ENCODE measurements around the gene PNPLA7.
A peak's percentile ranks its signal among the peaks of the same experiment; 100 is the strongest.

DNA sequence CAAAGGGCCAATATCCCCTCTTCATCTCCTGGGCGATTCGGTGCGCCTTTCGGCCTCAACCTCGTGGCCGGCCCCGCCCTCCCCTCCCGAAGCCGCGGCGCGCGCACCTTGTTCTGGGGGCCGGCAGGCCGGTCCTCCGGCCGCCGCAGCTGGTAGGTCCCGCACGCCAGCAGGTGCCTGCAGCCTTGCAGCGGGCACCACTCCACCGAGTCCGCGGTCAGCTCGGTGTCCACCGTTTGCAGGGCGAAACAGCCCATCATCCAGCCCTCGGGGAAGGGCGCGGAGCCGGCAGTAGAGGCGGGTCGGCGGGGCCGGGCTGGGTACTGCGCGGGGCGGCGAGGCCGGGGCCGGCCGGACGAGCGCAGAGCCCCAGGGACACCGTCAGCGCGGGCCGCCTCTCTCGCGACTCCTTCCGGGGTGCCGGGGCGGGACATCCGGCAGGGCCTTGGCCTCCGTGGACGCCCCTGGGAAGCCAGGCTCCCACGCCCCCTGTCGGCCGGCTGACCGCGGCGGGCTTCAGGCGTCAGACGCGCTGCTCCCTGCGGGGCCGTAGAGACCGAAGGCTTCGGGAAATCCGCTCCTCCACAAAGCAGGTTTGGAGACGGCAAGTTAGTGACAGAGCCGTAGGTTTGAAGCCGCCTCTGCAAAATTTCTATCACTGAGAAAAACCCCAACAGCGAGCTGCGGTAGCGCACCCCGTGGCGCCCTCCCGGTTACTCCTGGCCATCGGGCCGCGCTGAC lies 28.5 kb upstream of the PNPLA7 start, which contains the start of gene DPH7:
- TF ChIP-seq TGIF2 (CRISPR knock-in tag; IDR thresholded peaks at IDR 0.05) (peak; percentile 15; the same call in 1 of the 2 replicates), ZNF329 (CRISPR knock-in tag; IDR thresholded peaks at IDR 0.05; ENCODE audit: low read depth) (no peak)
- TF ChIP-seq, protein P1, sequence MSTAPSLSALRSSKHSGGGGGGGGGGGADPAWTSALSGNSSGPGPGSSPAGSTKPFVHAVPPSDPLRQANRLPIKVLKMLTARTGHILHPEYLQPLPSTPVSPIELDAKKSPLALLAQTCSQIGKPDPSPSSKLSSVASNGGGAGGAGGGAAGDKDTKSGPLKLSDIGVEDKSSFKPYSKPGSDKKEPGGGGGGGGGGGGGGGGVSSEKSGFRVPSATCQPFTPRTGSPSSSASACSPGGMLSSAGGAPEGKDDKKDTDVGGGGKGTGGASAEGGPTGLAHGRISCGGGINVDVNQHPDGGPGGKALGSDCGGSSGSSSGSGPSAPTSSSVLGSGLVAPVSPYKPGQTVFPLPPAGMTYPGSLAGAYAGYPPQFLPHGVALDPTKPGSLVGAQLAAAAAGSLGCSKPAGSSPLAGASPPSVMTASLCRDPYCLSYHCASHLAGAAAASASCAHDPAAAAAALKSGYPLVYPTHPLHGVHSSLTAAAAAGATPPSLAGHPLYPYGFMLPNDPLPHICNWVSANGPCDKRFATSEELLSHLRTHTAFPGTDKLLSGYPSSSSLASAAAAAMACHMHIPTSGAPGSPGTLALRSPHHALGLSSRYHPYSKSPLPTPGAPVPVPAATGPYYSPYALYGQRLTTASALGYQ (CRISPR knock-in tag; IDR thresholded peaks at IDR 0.05): 0 out of 2 replicates have a peak, but pooled peaks have one; percentile 20

Measured in HepG2 (cell line).